Renal cortical epithelial cell (primary cell): Measurements from ENCODE around the gene KCNQ5. TPM values are rescaled to one million over a fixed set of nuclear protein-coding genes. Genes with fewer than 3 reads are reported as not detected.
A peak's percentile ranks its signal among the peaks of the same experiment; 100 is the strongest.

Experiments
- DNase-seq: peaks from one replicate; pipeline ENCODE4 v3.0.0-alpha.2; 2011; ENCODE audit warnings: low read depth
- total RNA-seq: library from RNA; depleted of rRNA; stranded (reverse); fragments of >200 nt; gene quantifications from 2 replicates; pipeline ENCODE4 v1.2.3, GENCODE V29; 2014

KCNQ5 gene
- total RNA-seq, 1 donor from 2014 or later: under 0.01 TPM

- no peak for DNase-seq
Observed at GRCh38 chr6:72639920-72640614, 18.2 kb downstream of the KCNQ5 start.

GRCh38 chr6:72640615-72640930 lies 18.7 kb downstream of the KCNQ5 start:
- DNase-seq: no peak

- no peak for DNase-seq
Observed at GRCh38 chr6:72642435-72642834, 20.6 kb downstream of the KCNQ5 start.

GRCh38 chr6:72643214-72643613 lies 21.4 kb downstream of the KCNQ5 start:
- DNase-seq: no peak

- no peak for DNase-seq
Observed at GRCh38 chr6:72646604-72647485, 25.0 kb downstream of the KCNQ5 start.

GRCh38 chr6:72647489-72647888 lies 25.6 kb downstream of the KCNQ5 start:
- no peak for DNase-seq

GRCh38 chr6:72649032-72649984 lies 27.4 kb downstream of the KCNQ5 start:
- peak; percentile 84 for DNase-seq

- DNase-seq: peak; percentile 60
Observed at GRCh38 chr6:72650081-72650745, 28.3 kb downstream of the KCNQ5 start.

GRCh38 chr6:72651174-72651573 lies 29.3 kb downstream of the KCNQ5 start:
- no peak for DNase-seq

- no peak for DNase-seq
Observed at GRCh38 chr6:72651967-72652956, 30.4 kb downstream of the KCNQ5 start.

- DNase-seq: peak; percentile 61
Observed at GRCh38 chr6:72653026-72653425, 31.2 kb downstream of the KCNQ5 start.

GRCh38 chr6:72654071-72654621 lies 32.3 kb downstream of the KCNQ5 start:
- no peak for DNase-seq

- peak; percentile 78 for DNase-seq
Observed at GRCh38 chr6:72657407-72658197, 35.7 kb downstream of the KCNQ5 start.

GRCh38 chr6:72659754-72660153 lies 37.9 kb downstream of the KCNQ5 start:
- no peak for DNase-seq

GRCh38 chr6:72661411-72661810 lies 39.5 kb downstream of the KCNQ5 start:
- DNase-seq: no peak

GRCh38 chr6:72665599-72665998 lies 43.7 kb downstream of the KCNQ5 start:
- no peak for DNase-seq

- DNase-seq: no peak
Observed at GRCh38 chr6:72669324-72669723, 47.5 kb downstream of the KCNQ5 start.

GRCh38 chr6:72672906-72673305 lies 51.0 kb downstream of the KCNQ5 start:
- DNase-seq: no peak

GRCh38 chr6:72674842-72675241 lies 53.0 kb downstream of the KCNQ5 start:
- no peak for DNase-seq
